GM18499 (cell line): ENCODE results near the gene HUNK.
"Not testable (repeated sequence)": the region's sequence is repeated elsewhere in the genome, so short reads cannot be mapped to it uniquely, and the experiment has no call there.

ENCODE experiments used
- ATAC-seq: cut with Tn5 transposase; IDR thresholded peaks from one replicate; pipeline ENCODE4 v1.9.1; 2021; ENCODE audit warnings: moderate number of reproducible peaks; ENCODE audit not compliant: insufficient read depth, unreplicated experiment

Gene HUNK

DNA sequence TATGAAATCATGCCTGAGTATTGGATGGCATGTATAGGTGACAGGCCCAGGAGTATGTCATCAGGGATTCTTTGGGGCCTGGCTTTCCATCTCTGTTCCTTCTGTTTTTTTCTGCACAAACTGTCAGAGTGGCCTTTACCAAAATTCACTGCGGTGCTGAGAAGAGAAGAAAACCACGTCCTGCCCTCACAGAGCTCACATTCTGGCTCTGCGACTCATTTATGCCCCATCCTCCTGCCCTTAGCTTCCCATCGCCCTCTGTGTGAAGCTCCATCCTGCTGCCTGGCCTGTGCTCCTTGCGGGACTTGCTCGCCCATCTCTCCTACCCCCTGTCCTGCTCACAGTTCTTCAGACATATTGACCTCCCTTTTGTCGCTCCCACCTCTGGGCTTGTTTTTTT is 73.4 kb downstream of the HUNK start:
- ATAC-seq = no peak

DNA sequence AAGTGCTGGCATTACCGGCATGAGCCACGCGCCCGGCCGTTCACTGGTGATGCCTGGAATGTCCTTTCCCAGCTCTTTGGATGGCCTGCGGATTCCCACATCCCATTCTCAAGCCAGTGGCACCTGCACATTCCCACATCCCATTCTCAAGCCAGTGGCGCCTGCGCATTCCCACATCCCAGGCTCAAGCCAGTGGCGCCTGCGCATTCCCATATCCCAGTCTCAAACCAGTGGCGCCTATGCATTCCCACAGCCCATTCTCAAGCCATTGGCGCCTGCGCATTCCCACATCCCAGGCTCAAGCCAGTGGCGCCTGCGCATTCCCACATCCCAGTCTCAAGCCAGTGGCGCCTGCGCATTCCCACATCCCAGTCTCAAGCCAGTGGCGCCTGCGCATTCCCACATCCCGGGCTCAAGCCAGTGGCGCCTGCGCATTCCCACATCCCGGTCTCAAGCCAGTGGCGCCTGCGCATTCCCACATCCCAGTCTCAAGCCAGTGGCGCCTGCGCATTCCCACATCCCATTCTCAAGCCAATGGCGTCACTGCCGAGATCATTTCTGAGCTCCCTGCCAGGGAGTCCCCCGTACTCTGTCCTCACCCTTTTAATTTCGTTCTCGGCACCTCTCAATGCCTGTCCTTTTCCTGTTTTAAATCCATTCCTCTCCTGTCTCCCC is 74.2 kb downstream of the HUNK start:
- ATAC-seq = not testable (repeated sequence)

DNA sequence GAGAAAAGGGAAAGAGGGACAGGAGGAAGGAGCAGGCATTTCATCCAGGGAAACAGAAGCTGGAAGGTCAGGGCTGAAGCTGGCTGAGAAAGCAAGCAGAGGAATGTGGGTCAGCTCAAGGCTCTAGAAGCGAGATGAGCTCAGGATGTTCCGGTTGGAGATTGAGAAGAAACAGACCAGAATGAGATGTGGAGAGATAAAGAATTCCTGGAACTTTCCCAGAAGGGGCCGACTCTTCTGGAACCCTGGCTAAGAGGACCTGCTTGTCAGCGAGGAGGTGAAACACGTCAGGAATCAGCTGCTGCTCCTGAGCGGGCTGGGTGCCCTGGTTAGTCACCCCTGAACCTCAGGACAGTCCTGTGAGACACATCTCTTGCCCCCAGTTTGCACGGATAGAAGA is 75.9 kb downstream of the HUNK start:
- ATAC-seq = no peak

DNA sequence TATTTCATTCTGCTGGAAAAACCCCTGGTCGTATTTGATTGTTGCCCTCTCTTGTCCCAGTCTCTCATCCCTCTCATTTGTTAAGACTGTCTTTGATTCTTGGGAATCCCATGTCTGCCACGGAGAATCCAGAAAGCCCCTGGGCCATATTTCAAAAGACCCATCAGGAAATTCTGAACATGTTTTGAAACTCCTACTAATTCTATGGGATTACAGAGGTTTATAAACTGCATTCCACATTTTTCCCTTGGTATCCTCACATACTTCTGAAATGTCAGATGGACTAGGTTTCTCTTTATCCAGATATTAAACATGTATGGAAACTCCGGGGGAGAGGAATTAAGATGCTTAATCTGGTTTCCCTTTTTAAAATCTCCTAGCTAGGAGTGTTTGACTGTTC is 80.0 kb downstream of the HUNK start:
- no peak for ATAC-seq

DNA sequence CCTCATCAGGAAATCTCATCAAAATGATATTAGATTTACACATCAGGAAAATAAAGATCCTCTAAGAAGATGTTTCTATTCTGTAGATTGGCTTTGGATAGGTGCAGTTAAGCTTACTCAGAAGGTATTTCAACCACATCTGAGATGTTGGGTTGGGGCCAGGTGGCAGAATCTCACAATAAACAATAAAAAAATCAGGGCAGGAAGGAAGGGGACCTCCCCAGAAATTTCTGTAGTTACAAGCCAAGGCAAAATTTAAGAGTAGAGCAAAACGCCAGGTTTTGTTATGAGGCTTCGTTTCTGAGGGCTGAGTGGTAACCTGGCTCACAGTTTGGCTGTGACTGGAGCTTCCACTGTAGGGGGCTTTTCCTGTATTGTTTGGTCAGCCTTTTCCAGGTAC is 84.8 kb downstream of the HUNK start:
- ATAC-seq = no peak

DNA sequence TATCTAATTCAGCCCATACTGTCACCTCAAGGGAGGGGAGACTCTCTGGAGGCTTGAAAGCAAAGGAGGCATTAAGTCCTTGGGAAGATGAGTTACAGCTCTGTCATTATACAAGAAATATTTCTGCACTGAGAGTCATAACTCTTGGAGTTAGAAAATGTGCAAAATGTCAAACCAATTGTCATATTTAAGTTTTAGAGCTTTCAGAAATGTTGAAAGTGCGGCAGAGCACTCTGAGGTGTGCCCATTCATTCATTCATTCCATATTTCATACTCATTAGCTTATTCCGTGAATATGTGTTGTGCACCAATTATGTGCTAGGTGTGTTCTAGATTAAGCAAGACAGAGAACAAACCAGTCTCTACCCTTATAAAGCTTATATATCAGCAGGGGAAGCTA is 87.1 kb downstream of the HUNK start:
- ATAC-seq = no peak

DNA sequence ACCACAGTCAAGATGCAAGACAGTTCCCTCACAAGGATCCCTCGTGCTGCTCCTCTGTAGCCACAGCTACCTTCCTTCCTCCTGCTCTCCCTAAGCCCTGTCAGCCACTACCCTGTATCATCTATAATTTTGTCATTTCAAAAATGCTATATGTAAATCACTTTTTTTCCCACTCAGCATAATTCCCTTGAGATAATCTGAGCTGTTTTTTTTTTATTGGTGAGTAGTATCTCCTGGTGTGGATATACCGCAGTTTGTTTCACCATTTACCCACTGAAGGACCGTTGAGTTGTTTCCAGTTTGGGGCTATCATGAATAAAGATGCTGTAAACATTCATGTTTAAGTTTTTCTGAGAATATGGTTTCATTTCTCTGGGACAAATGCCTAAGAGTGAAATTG is 88.2 kb downstream of the HUNK start:
- ATAC-seq = no peak

DNA sequence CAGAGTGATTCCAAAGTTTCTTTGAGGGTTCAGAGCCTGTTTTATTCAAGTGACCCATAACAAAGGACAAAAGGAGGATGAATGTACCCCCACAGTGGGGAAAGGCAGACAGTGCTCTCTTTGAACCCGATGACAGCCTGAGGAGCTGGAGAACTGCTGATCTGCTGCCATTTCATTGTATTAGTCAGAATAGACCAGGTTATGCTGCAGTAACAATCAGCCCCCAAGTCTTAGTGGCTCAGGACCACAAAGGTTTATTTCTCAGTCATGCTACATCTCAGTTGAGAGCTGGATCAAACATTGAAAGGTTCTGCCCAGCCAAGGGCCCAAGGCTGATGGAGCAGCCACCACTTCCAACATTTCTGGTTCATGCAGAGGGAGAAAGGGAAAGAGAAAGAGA is 88.9 kb downstream of the HUNK start:
- ATAC-seq = no peak

DNA sequence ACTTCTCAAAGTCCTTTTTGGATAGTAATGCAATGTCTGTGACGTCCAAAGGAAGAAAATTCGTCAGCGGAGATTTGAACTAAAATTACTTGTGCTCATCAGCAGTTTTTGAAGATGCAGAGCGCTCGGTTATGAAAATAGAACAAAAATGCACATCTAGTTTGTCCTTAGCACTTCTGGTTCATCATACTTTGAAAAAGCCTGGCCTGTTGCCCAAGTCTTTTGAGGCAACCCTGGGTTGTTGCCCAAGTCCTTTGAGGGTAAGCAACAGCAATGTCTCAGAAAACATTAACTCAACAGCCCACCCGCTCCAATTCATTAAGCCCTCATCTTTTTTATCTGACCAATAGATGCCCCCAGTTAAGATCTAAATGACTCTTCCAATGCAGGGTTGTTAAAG is 91.9 kb downstream of the HUNK start:
- no peak for ATAC-seq

DNA sequence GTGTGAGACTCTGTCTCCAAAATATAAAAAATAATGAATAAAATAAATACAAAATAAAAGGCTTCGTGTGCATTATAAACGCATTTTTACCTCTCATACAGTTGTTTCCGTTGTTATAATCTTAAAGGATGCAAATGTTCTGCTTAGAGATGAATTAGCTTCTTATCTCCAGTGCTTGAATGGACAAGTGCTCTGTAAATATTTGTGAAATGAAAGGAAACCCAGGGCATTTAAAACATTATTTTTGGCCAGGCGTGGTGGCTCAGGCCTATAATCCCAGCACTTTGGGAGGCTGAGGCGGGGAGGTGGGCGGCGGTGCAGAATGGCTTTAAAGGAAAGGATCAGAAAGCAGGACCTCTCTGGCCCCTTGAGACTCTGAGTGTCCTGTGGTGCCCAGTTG is 94.5 kb downstream of the HUNK start:
- no peak for ATAC-seq

DNA sequence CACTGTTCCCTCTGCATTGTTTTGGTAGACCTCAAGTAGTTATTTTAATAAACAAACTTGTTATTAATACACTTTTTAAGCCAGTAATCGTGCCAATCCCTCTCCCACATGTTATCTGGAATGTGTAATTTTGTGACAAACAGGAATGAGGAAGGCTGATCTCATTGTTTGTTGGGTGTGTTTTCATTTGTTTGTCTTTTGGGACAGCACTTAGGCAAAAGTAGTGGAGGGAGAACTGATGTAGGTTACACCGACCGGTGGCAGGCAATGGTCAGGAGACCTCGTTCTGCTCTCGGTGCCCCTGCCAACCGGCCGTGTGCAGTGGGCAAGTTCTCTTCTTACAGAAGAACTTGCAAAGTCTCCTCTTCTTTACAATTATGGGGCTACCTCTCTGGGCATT is 99.8 kb downstream of the HUNK start:
- ATAC-seq = no peak

DNA sequence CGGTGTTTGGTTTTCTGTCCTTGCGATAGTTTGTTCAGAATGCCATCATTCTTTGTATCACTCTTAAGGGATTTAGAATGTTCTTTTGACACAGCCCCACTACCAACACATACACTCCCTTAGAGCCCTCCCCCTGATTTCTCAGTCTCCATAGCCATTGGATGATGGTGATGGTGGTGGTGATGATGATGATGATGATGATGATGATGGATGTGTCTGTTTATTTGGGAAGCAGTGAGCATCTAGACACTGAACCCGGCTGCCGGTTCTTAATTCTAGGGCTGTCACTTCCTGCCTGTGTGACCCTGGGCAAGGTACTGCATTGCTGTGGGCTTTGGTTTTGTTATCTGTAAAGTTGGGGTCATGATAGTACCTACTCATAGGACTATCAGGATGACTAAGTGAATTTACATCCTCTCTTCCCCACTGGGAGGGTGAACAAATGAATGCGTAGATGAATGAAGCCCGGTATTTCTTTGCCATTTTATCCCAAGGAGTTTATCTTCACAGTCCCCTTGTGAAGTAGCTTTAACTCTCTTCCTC is 100.7 kb downstream of the HUNK start:
- no peak for ATAC-seq

DNA sequence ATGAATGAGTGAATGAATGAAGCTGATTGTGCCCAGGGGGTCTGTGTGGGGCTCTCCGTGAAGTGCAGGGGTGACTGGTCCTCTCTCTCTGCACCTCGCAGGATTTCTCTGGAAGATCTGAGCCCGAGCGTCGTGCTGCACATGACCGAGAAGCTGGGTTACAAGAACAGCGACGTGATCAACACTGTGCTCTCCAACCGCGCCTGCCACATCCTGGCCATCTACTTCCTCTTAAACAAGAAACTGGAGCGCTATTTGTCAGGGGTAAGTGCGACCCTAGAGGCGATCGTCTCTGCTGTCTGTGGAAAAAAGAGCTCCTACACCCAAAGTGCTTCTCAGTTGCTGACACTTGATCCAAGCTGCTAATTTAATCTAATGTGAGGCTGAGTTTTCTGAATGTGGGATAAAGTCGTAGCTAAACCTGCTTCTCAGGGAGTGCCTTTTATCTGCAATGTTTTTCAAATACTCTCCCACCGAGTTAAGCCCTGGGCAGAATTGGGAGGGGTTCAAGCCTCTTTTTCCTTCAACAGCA is 101.7 kb downstream of the HUNK start:
- no peak for ATAC-seq

DNA sequence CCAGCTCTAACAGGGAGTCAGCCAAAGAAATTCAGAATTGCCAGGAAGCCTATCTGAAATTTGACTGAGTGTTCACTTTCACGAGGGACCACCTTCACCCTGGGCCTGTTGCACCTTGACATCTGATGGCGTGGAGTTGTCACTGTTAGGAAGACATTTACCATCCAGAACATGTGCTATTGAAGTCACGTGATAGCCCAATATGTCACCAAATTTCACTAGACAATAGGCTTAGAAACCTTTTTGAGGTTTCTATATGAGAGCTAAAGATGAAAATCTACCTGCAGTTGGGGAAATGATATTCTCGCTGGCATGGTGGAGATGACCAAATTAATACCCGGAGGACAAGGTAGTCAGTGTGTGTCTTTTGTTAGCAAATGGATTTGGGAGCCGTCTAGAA is 102.7 kb downstream of the HUNK start:
- no peak for ATAC-seq

DNA sequence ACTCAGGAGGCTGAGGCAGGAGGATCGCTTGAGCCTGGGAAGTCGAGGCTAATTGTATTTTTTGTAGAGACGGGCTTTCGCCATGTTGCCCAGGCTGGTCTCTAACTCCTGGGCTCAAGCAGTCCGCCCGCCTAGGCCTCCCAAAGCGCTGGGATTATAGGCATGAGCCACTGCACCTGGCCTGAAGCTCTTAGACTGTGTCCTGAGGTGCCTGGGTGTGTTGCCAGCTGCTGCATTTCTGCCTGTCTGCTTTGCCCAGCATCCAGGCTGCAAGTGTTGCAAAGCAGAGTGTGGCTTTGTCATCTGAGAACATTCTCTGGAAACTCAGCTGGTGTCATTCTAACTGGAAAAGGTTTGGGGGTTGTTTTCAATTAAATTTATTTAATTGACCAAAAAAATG is 105.0 kb downstream of the HUNK start:
- no peak for ATAC-seq

DNA sequence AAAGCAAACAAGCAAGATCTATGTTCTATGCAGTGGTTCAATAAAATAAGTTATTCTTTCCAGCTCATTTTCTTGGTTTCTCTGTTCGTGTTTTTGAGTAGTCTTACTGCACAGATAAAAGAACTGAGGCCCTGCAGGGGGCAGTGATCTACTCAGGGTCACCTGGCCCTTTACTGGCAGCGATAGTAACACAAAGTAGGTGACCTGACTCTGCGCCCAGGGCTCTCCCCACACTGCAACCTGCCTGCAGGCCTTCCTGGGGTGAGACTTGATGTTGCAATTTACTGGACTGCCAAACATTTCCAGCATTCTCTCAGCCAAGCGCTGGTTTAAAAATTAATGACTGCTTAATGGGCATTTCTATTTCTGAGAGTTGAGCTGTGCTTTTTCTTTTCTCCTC is 110.3 kb downstream of the HUNK start:
- ATAC-seq = no peak

DNA sequence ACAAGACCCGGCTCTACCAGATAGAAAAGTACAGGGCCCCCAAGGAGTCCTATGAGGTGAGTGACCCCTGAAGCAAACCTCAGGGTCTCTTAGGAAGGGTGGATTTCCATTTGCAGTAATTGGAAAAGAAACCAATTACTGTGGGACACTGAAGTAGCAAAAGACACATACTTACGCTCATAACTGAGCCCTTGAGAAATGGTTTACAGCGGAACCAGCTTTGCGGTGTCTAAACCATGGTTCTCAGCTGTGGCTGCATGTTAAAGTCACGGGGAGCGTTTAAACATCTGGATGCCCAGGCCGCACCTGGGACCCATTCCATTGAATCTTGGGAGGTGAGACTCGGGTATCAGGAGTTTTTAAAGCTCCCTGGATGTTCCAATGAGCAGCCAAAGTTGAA is 110.7 kb downstream of the HUNK start:
- no peak for ATAC-seq

DNA sequence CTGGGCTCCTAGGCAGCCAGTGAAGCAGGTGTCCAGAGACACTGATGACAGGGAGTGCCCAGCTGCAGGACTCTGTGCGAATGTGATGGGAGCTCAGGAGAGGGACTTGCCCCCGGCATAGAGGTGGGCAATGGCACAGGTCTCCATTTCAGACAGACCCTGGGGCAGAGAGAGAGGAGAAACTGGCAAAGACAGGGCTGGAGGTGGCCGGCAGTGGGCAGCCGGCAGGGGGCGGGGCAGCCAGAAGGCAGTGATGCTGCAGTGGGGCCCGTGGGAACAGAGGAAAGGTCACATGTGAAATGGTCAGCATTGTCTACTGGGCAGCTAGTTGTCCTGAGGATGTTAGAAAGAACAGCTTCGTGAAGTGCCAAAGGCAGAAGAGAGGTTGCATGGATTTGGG is 112.6 kb downstream of the HUNK start:
- no peak for ATAC-seq

DNA sequence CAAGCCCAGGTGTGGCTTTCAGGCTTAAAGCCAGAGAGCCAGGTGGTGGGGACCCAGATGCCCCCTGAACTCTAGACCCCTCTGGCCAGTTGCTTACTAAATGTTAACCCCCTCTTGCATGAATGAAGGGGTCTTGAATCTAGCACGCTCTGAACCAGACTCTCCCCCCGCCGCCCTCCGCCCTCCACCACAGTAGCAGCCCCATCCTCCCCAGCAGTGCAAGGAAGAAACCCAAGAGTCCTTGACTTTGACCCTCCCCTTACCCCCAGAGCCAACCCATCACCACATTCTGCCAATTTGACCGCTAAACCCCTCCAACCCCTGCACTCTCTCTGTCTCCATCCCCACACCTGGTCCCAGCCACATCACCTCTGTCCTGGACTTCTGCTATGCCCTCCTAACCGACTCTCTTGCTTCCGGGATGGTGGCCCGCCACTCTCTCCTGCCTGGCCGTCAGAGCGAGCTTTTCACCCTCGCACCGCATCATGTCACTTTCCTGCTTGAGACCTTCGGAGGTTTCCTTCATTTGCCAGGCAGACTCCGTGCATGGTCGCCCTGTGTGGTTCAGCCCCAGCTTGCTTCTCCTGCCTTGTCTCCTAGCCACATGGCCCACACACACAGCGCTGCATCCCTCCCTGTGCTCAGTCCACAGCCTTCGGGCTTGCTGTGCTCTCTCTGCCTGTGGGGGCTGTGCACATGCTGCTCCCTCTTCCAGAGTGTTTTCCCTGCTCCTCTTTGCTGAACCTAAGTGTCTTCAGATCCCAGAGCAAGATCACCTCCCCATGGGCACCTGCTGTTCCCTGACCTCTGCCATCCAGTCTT is 113.4 kb downstream of the HUNK start:
- ATAC-seq = no peak

DNA sequence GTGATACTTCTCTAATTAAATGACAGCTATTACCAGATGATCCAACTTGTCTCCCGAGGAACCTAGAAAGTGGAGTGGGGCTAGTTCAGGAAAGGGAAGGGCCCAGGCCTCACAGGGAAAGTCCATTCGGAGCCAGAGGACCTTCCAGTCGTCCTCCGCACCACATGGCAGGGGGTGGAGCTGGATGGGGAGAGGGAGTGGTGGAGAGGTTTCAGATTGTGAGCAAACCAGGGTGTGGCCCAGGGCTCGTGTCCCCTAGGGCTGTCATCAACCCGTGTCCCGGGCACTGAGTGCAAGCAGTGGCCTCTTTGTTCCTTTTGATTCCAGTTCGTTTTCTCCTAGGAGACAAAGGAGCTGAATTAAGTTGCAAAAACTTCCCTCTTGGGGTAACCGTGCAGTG is 114.9 kb downstream of the HUNK start:
- no peak for ATAC-seq

DNA sequence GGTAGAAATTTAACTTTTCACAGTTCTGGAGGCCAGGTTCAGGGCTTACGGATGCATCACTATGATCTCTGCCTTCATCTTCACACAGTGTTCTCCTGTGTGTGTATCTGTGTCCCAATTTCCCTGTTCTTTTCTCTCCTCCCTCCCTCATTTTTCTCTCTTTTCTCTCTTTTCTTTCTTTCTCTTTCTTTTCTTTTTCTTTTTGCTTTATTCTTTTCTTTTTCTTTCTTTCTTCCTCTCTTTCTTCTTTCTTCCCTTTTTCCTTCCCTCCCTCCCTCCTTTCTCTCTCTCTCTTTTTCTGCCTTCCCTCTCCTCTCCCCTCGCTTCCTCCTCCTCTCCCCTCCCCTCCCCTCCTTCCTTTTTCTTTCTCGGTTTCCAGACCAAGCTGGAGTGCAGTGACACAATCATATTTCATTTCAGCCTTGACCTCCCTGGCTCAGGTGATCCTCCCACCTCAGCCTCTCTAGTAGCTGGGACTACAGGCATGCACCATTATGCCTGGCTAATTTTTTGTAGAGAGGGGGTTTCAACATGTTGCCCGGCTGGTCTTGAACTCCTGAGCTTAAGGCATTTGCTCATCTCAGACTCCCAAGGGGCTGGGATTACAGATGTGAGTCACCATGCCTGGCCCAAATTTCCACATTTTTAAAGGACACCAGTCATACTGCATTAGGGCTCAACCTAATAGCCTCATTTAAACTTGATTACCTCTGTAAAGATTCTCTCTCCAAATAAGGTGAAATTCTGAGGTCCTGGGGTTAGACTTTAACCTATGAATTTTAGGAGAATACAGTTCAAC is 115.9 kb downstream of the HUNK start:
- ATAC-seq = no peak
